Body of pancreas (tissue), 4 donors: Measurements from ENCODE around the gene C6orf15. TPM values are rescaled to one million over a fixed set of nuclear protein-coding genes. Genes with fewer than 3 reads are reported as not detected.

Experiments
- ATAC-seq: fragments of 150-250 bp; one replicate; pipeline ENCODE4 v1.9.1; 2016
- DNase-seq, 4 donors: peaks; one replicate each; pipeline ENCODE4 v3.0.0-alpha.2; 2019
- H3K27ac ChIP-seq, 4 donors: fragments of 200-600 bp; sonication (generic); 1 replicate in 3 of 4; 2 replicates in 1 of 4; pipeline versions ENCODE4 v1.5.1 to v1.6.1; 2016 to 2019; ENCODE audit warnings: mild to moderate bottlenecking in 1 of 4, mixed read lengths in 1 of 4, moderate library complexity in 1 of 4
- H3K27me3 ChIP-seq, 2 donors: fragments of 200-600 bp; sonication (generic); one replicate each; pipeline ENCODE4 v1.6.0; 2016; ENCODE audit warnings: mild to moderate bottlenecking in 1 of 2
- H3K36me3 ChIP-seq, 2 donors: fragments of 200-600 bp; sonication (generic); replicated peaks in 1 of 2; 2 replicates each; pipeline ENCODE4 v1.5.1; 2016; ENCODE audit warnings: low read depth in 2 of 2; ENCODE audit not compliant: insufficient read depth in 1 of 2
- H3K4me1 ChIP-seq: fragments of 200-600 bp; sonication (generic); one replicate; pipeline ENCODE4 v1.6.0; 2016
- H3K4me3 ChIP-seq, 2 donors: fragments of 200-600 bp; sonication (generic); 1 replicate in 1 of 2; 2 replicates in 1 of 2; pipeline ENCODE4 v1.5.1; 2016 to 2019
- H3K9me3 ChIP-seq, 3 donors: fragments of 200-600 bp; sonication (generic); 1 replicate in 2 of 3; 2 replicates in 1 of 3; pipeline ENCODE4 v1.5.1; 2016
- POLR2A ChIP-seq, 3 donors: fragments of 450-650 bp; IDR thresholded peaks; one replicate each; pipeline ENCODE4 v1.6.1; 2016; ENCODE audit warnings: antibody characterized with exemption in 3 of 3, mild to moderate bottlenecking in 2 of 3
- WGBS, 2 donors: methylation state at CpG; one replicate each; pipeline ENCODE4 v1.1.5; 2017; 5-methylcytosine and 5-hydroxymethylcytosine counted together
- intact Hi-C: fragments of 100-400 bp; cut with DNase I; formaldehyde crosslinking; loops from one replicate; pipeline ENCODE4 v1.15.1; 2023
- total RNA-seq, 2 donors: library from RNA; depleted of rRNA; stranded (reverse); fragments of >200 nt; gene quantifications; one replicate each; pipeline ENCODE4 v1.1.0, GENCODE V29; 2016
- TF ChIP-seq, protein P1 (sequence below), 7 experiments: fragments of 450-650 bp in 4 of 7; fragments of 200-600 bp in 3 of 7; sonication (generic) in 3 of 7; IDR thresholded peaks; one replicate each; pipeline ENCODE4 v1.5.1; 2016 to 2019; ENCODE audit warnings: antibody characterized with exemption in 7 of 7

C6orf15 gene
- total RNA-seq, 2 donors from 2014 or later = not detected

DNA sequence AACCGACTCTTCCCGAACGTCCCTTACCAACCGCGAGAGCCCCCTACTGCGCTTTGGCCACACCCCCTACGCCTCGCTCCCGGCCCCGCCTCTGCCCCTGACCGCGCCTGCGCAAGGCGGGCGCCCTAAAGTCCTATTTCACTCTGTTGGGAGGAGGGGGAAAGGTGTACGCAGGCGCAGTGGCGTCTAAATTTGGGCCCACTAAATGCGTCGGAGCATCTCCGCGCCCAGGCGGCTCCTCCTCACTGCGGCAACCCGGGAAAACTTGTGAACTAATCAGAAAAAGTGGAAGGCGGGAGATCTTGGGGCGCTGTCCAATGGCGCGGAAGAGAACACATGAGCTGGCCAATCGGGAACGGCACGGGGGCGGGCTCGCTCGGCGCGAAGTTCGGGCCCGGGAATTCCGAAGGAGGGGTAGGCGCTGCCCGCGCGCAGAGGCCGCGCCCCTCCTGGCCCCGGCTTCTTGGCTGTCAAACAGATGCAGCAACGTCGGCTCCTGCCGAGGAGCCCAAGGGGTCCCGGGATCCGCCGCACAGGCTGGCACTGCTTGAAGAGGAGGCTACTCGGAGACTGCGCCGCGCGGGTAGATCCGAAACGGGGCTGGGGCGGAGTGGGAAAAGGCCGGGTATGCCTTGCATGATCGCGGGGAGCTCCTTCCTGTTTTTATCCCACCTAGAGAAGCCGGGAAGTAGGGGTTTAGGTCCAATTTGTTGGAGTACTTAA, 45.9 kb upstream of the C6orf15 start, which contains the start of gene TCF19:
Gene TCF19 (plus strand): TSS at position 450 of the 723 bp plus-strand sequence. CDS start 881 bp downstream, outside the sequence.
- Histone ChIP-seq H3K4me1 (peaks cover 16% of the 10 kb centered on the region), H3K4me3 (peak within 1 kb of the TSS; percentile 42 to 55), H3K36me3 (peaks cover 0 to 1% of the 10 kb centered on the region in 2 donors), H3K27me3 (no peaks in the 10 kb centered on the region), H3K9me3 (no peaks in the 10 kb centered on the region), H3K27ac (peak within 1 kb of the TSS; percentile 21 to 80 (median 73))
- 1% methylated on average over 64 of the region's 65 CpGs for WGBS, 2 donors
- intact Hi-C loops = no loop called here
- TF ChIP-seq, protein P1, sequence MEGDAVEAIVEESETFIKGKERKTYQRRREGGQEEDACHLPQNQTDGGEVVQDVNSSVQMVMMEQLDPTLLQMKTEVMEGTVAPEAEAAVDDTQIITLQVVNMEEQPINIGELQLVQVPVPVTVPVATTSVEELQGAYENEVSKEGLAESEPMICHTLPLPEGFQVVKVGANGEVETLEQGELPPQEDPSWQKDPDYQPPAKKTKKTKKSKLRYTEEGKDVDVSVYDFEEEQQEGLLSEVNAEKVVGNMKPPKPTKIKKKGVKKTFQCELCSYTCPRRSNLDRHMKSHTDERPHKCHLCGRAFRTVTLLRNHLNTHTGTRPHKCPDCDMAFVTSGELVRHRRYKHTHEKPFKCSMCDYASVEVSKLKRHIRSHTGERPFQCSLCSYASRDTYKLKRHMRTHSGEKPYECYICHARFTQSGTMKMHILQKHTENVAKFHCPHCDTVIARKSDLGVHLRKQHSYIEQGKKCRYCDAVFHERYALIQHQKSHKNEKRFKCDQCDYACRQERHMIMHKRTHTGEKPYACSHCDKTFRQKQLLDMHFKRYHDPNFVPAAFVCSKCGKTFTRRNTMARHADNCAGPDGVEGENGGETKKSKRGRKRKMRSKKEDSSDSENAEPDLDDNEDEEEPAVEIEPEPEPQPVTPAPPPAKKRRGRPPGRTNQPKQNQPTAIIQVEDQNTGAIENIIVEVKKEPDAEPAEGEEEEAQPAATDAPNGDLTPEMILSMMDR (IDR thresholded peaks at IDR 0.05) = peak in 1 of 7 experiments; percentile 13
- peak in 1 of 3 donors; percentile 63 for TF ChIP-seq POLR2A (IDR thresholded peaks at IDR 0.05)
- peak; percentile 98 to 99 (median 99) for DNase-seq
- peak; percentile 96 for ATAC-seq

DNA sequence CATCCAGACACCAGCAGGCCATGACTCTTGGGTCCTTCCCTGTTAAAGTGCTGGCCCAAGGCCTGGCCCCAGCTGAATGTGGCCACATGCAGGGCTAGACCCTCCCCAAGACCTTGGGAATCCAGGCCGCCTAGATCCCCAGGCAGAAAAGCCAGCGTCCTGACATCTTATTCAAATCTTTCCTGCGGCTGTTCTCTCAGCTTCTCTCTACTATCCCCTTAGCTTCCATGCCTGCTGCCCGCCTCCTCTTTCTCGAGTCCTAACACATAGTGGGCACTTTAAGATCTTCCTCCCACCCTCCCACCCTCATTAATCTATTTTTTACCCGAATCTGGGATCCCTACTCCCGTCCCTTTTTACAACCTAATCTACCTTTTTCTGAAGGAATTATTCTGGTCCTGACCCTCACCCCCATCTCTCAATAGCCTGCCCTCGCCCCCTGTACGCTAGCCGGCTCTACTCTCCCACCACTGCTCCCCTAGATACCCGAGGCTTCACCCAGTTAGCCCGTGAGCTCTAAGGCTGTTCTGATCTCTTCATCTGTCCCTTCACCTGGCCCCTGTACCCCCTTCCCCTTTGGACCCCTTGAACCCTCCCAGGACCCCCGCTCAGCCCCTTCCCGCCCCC, 45.3 kb upstream of the C6orf15 start, which contains the start of gene CCHCR1:
Gene CCHCR1 (minus strand): TSS at position 290 of the 627 bp plus-strand sequence. CDS start 202 bp downstream, at position 88.
- TF ChIP-seq POLR2A (IDR thresholded peaks at IDR 0.05) = peak in 1 of 3 donors; percentile 64
- TF ChIP-seq, protein P1 (IDR thresholded peaks at IDR 0.05) = peak in 1 of 7 experiments; percentile 3
- peaks cover 16% of the 10 kb centered on the region for H3K4me1 ChIP-seq
- DNase-seq (no peak), ATAC-seq (no peak)
- H3K4me3 ChIP-seq = peak within 1 kb of the TSS; percentile 42 to 55
- WGBS, 2 donors = 0 to 4% methylated on average over 14 of the region's 14 CpGs
- intact Hi-C loops = no loop called here
- peaks cover 0 to 1% of the 10 kb centered on the region in 2 donors for H3K36me3 ChIP-seq
- no peaks in the 10 kb centered on the region for H3K9me3 ChIP-seq
- H3K27me3 ChIP-seq = no peaks in the 10 kb centered on the region
- peak within 1 kb of the TSS; percentile 21 to 80 (median 73) for H3K27ac ChIP-seq

DNA sequence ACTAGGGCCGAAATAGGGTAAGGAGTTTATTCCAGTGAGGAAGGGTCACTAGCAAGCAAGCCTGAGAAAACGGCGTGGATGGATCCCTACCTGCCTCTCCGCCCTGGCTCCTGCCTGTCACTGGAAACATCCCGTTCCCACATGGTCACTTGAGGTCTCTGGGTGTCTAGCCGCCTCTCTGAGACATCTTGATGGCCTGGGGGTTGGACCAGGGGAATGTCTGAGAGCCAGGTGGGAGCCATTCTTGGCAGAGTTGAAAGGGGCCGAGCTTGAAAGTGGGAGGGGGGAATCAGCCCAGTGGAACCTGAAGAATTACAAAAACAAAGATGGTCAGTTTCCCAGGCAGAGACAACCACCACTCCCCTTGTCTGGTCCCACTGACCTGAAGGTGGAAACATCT, 44.3 kb upstream of the C6orf15 start:
- ATAC-seq (no peak), DNase-seq (no peak)
- peaks cover 16% of the 10 kb centered on the region for H3K4me1 ChIP-seq
- no peaks in the 10 kb centered on the region for H3K9me3 ChIP-seq
- H3K36me3 ChIP-seq = peaks cover 0 to 1% of the 10 kb centered on the region in 2 donors
- H3K27me3 ChIP-seq = no peaks in the 10 kb centered on the region
- H3K4me3 ChIP-seq = no peak overlapping the region
- intact Hi-C loops = no loop called here
- no peak for TF ChIP-seq POLR2A (IDR thresholded peaks at IDR 0.05)
- TF ChIP-seq, protein P1 (IDR thresholded peaks at IDR 0.05) = no peak
- H3K27ac ChIP-seq = no peak overlapping the region
- WGBS, 2 donors = 91 to 93% methylated on average over 7 of the region's 7 CpGs

DNA sequence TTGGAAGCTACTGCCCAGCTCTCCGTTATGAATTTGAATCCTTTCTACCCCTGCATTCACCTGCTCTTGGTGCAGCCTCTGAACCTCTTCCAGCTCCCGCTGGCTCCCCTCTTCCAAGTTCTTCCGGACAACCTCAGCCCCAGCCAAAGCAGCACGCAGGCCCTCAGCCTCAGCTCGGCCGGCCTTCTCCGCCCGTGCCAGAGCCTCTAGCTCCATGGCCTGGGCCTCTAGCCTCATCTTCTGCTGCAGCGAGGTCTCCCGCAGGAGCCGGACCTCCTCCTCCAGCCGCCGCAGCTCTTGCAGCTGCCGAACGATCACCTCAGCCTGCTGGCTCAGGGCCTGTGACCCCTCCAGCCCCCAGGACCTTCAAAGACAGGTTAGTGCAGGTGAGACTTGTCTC, 42.1 kb upstream of the C6orf15 start:
- H3K36me3 ChIP-seq = peaks cover 0 to 1% of the 10 kb centered on the region in 2 donors
- ATAC-seq (no peak), DNase-seq (no peak)
- H3K4me3 ChIP-seq = no peak overlapping the region
- no peak overlapping the region for H3K27ac ChIP-seq
- intact Hi-C loops = no loop called here
- TF ChIP-seq, protein P1 (IDR thresholded peaks at IDR 0.05) = no peak
- TF ChIP-seq POLR2A (IDR thresholded peaks at IDR 0.05) = no peak
- peaks cover 12% of the 10 kb centered on the region for H3K4me1 ChIP-seq
- no peaks in the 10 kb centered on the region for H3K27me3 ChIP-seq
- 85 to 96% methylated on average over 15 of the region's 15 CpGs for WGBS, 2 donors
- no peaks in the 10 kb centered on the region for H3K9me3 ChIP-seq
